A549 (cell line): ENCODE results near the gene TASP1.
"Not testable (repeated sequence)": the region's sequence is repeated elsewhere in the genome, so short reads cannot be mapped to it uniquely, and the experiment has no call there.

Source experiments
- ATOH8 ChIP-seq: fragments of 250-450 bp; sonication (Bioruptor Pico); IDR thresholded peaks from 2 replicates; pipeline ENCODE4 v1.5.0; 2020; ENCODE audit warnings: low read depth, mild to moderate bottlenecking, moderate library complexity
- CEBPB ChIP-seq, 2 experiments: fragments of >200 bp in 1 of 2; sonication (Bioruptor Twin) in 1 of 2; formaldehyde crosslinking in 1 of 2; IDR thresholded peaks; 2 replicates each; pipeline ENCODE4 v1.6.1; 2012 to 2016
- CTCF ChIP-seq: fragments of >200 bp; sonication (Bioruptor Twin); formaldehyde crosslinking; IDR thresholded peaks from 3 replicates; pipeline ENCODE4 v1.5.1; 2016
- E2F6 ChIP-seq: IDR thresholded peaks from 2 replicates; pipeline ENCODE4 v1.6.1; 2012; ENCODE audit warnings: low read depth, borderline replicate concordance
- HDAC2 ChIP-seq: fragments of 200-600 bp; sonication (generic); IDR thresholded peaks from 2 replicates; pipeline ENCODE4 v1.6.1; 2016
- HOXA7 ChIP-seq: fragments of 250-450 bp; sonication (Bioruptor Pico); IDR thresholded peaks from 2 replicates; pipeline ENCODE4 v1.5.0; 2020; ENCODE audit warnings: mild to moderate bottlenecking, moderate library complexity
- JUN ChIP-seq, 2 experiments: fragments of >200 bp; sonication (Bioruptor Twin); formaldehyde crosslinking; IDR thresholded peaks; 2 replicates in 1 of 2; 3 replicates in 1 of 2; pipeline ENCODE4 v1.6.1; 2016 to 2017
- PHF8 ChIP-seq: fragments of 200-600 bp; sonication (generic); IDR thresholded peaks from 2 replicates; pipeline ENCODE4 v1.6.1; 2016; ENCODE audit warnings: low read depth, mild to moderate bottlenecking, antibody characterized with exemption, moderate library complexity, borderline replicate concordance
- POLR2A ChIP-seq: IDR thresholded peaks from 2 replicates; pipeline ENCODE4 v1.6.1; 2012; ENCODE audit warnings: mild to moderate bottlenecking, low read length
- TP53 ChIP-seq: fragments of 250-450 bp; sonication (Bioruptor Pico); IDR thresholded peaks from 2 replicates; pipeline ENCODE4 v1.5.0; 2021; ENCODE audit warnings: mild to moderate bottlenecking, moderate library complexity

- not testable (repeated sequence) for TF ChIP-seq PHF8; E2F6; JUN (IDR thresholded peaks at IDR 0.05); CEBPB (IDR thresholded peaks at IDR 0.05); CTCF; TP53 (CRISPR knock-in tag); POLR2A; HDAC2; ATOH8 (CRISPR knock-in tag); HOXA7
Measured at GRCh38 chr20:13362165-13362564, 276.6 kb downstream of the TASP1 start.
